Stimulated activated naive CD8-positive, alpha-beta T cell treated with anti-CD3 and anti-CD28 coated beads, Interleukin-15, Interleukin-2, amounts not matched to agents 100 ng/mL and 50 ng/mL, for 24 hours (primary cell): Measurements from ENCODE around the gene DNAJC6.

Experiments used
- H3K27ac Mint-ChIP-seq: one replicate; pipeline ENCODE4 v1.8.0; 2021; ENCODE audit warnings: mild to moderate bottlenecking, mixed read lengths
- H3K27me3 Mint-ChIP-seq: one replicate; pipeline ENCODE4 v1.8.0; 2021; ENCODE audit warnings: mixed read lengths
- H3K36me3 Mint-ChIP-seq: one replicate; pipeline ENCODE4 v1.8.0; 2021; ENCODE audit warnings: low read depth, mixed read lengths
- H3K4me1 Mint-ChIP-seq: one replicate; pipeline ENCODE4 v1.8.0; 2021; ENCODE audit warnings: low read depth, mixed read lengths
- H3K4me3 Mint-ChIP-seq: one replicate; pipeline ENCODE4 v1.8.0; 2021; ENCODE audit warnings: mild to moderate bottlenecking, mixed read lengths
- H3K9me3 Mint-ChIP-seq: one replicate; pipeline ENCODE4 v1.8.0; 2021; ENCODE audit warnings: mixed read lengths

Gene DNAJC6

GRCh38 chr1:65393928-65394327 is 84.6 kb downstream of the DNAJC6 start:
- no peak overlapping the region for H3K4me3 Mint-ChIP-seq
- H3K4me1 Mint-ChIP-seq = peaks cover 38% of the 10 kb centered on the region

GRCh38 chr1:65395887-65396612 is 86.7 kb downstream of the DNAJC6 start:
- Mint-ChIP-seq H3K4me1 (peaks cover 34% of the 10 kb centered on the region), H3K36me3 (no peaks in the 10 kb centered on the region), H3K27ac (peak overlapping the region; percentile 26), H3K9me3 (no peaks in the 10 kb centered on the region), H3K4me3 (no peak overlapping the region), H3K27me3 (no peaks in the 10 kb centered on the region)

More at GRCh38 chr1:65393928-65394327, 84.6 kb downstream of the DNAJC6 start:
- Mint-ChIP-seq H3K9me3 (no peaks in the 10 kb centered on the region), H3K36me3 (no peaks in the 10 kb centered on the region), H3K27me3 (no peaks in the 10 kb centered on the region), H3K27ac (peak overlapping the region; percentile 17)

GRCh38 chr1:65398083-65398482 is 88.7 kb downstream of the DNAJC6 start:
- H3K36me3 Mint-ChIP-seq = no peaks in the 10 kb centered on the region
- H3K27ac Mint-ChIP-seq = no peak overlapping the region
- H3K27me3 Mint-ChIP-seq = no peaks in the 10 kb centered on the region
- H3K4me1 Mint-ChIP-seq = peaks cover 30% of the 10 kb centered on the region
- no peak overlapping the region for H3K4me3 Mint-ChIP-seq
- H3K9me3 Mint-ChIP-seq = no peaks in the 10 kb centered on the region

- Mint-ChIP-seq H3K4me3 (no peak overlapping the region), H3K27me3 (no peaks in the 10 kb centered on the region), H3K36me3 (no peaks in the 10 kb centered on the region), H3K4me1 (peaks cover 22% of the 10 kb centered on the region), H3K9me3 (no peaks in the 10 kb centered on the region), H3K27ac (no peak overlapping the region)
Measured at GRCh38 chr1:65399003-65399402, 89.7 kb downstream of the DNAJC6 start.

- H3K27me3 Mint-ChIP-seq = no peaks in the 10 kb centered on the region
- H3K36me3 Mint-ChIP-seq = peaks cover 3% of the 10 kb centered on the region
- H3K4me3 Mint-ChIP-seq = no peak overlapping the region
- no peak overlapping the region for H3K27ac Mint-ChIP-seq
- no peaks in the 10 kb centered on the region for H3K9me3 Mint-ChIP-seq
- peaks cover 4% of the 10 kb centered on the region for H3K4me1 Mint-ChIP-seq
Measured at GRCh38 chr1:65401612-65402011, 92.3 kb downstream of the DNAJC6 start.

GRCh38 chr1:65404941-65405340 is 95.6 kb downstream of the DNAJC6 start:
- Mint-ChIP-seq H3K27me3 (peaks cover 4% of the 10 kb centered on the region), H3K36me3 (peaks cover 18% of the 10 kb centered on the region), H3K9me3 (peaks cover 4% of the 10 kb centered on the region), H3K4me1 (no peaks in the 10 kb centered on the region), H3K4me3 (no peak overlapping the region), H3K27ac (no peak overlapping the region)

GRCh38 chr1:65407877-65408276 is 98.5 kb downstream of the DNAJC6 start:
- no peaks in the 10 kb centered on the region for H3K4me1 Mint-ChIP-seq
- no peak overlapping the region for H3K27ac Mint-ChIP-seq
- H3K9me3 Mint-ChIP-seq = peaks cover 4% of the 10 kb centered on the region
- H3K36me3 Mint-ChIP-seq = peaks cover 20% of the 10 kb centered on the region
- peaks cover 12% of the 10 kb centered on the region for H3K27me3 Mint-ChIP-seq
- H3K4me3 Mint-ChIP-seq = no peak overlapping the region

GRCh38 chr1:65409314-65409713 is 100.0 kb downstream of the DNAJC6 start:
- H3K27ac Mint-ChIP-seq = no peak overlapping the region
- no peaks in the 10 kb centered on the region for H3K4me1 Mint-ChIP-seq
- no peak overlapping the region for H3K4me3 Mint-ChIP-seq
- peaks cover 20% of the 10 kb centered on the region for H3K36me3 Mint-ChIP-seq
- H3K9me3 Mint-ChIP-seq = peaks cover 4% of the 10 kb centered on the region
- peaks cover 12% of the 10 kb centered on the region for H3K27me3 Mint-ChIP-seq

- Mint-ChIP-seq H3K27me3 (peaks cover 12% of the 10 kb centered on the region), H3K9me3 (peaks cover 4% of the 10 kb centered on the region), H3K4me3 (no peak overlapping the region), H3K27ac (no peak overlapping the region), H3K4me1 (no peaks in the 10 kb centered on the region), H3K36me3 (peaks cover 20% of the 10 kb centered on the region)
Measured at GRCh38 chr1:65409816-65410326, 100.5 kb downstream of the DNAJC6 start.

GRCh38 chr1:65412256-65412983 is 103.1 kb downstream of the DNAJC6 start:
- Mint-ChIP-seq H3K9me3 (peaks cover 4% of the 10 kb centered on the region), H3K4me3 (no peak overlapping the region), H3K4me1 (no peaks in the 10 kb centered on the region), H3K27me3 (peaks cover 12% of the 10 kb centered on the region), H3K27ac (no peak overlapping the region), H3K36me3 (peaks cover 16% of the 10 kb centered on the region)

- Mint-ChIP-seq H3K4me3 (no peak overlapping the region), H3K27ac (no peak overlapping the region), H3K9me3 (peaks cover 4% of the 10 kb centered on the region), H3K27me3 (peaks cover 12% of the 10 kb centered on the region), H3K36me3 (peaks cover 15% of the 10 kb centered on the region), H3K4me1 (no peaks in the 10 kb centered on the region)
Measured at GRCh38 chr1:65412984-65413375, 103.6 kb downstream of the DNAJC6 start.

- Mint-ChIP-seq H3K36me3 (peaks cover 6% of the 10 kb centered on the region), H3K4me1 (peaks cover 8% of the 10 kb centered on the region), H3K27ac (no peak overlapping the region), H3K4me3 (no peak overlapping the region), H3K27me3 (peaks cover 12% of the 10 kb centered on the region), H3K9me3 (peaks cover 4% of the 10 kb centered on the region)
Measured at GRCh38 chr1:65414538-65414937, 105.2 kb downstream of the DNAJC6 start.

- Mint-ChIP-seq H3K4me1 (peaks cover 13% of the 10 kb centered on the region), H3K9me3 (no peaks in the 10 kb centered on the region), H3K4me3 (no peak overlapping the region), H3K36me3 (no peaks in the 10 kb centered on the region), H3K27me3 (no peaks in the 10 kb centered on the region), H3K27ac (no peak overlapping the region)
Measured at GRCh38 chr1:65416767-65417166, 107.4 kb downstream of the DNAJC6 start.

GRCh38 chr1:65417729-65418128 is 108.4 kb downstream of the DNAJC6 start:
- H3K27ac Mint-ChIP-seq = no peak overlapping the region
- no peaks in the 10 kb centered on the region for H3K36me3 Mint-ChIP-seq
- H3K27me3 Mint-ChIP-seq = no peaks in the 10 kb centered on the region

GRCh38 chr1:65418522-65419185 is 109.3 kb downstream of the DNAJC6 start:
- no peaks in the 10 kb centered on the region for H3K27me3 Mint-ChIP-seq
- no peaks in the 10 kb centered on the region for H3K9me3 Mint-ChIP-seq
- H3K4me1 Mint-ChIP-seq = peaks cover 13% of the 10 kb centered on the region
- H3K4me3 Mint-ChIP-seq = no peak overlapping the region
- H3K36me3 Mint-ChIP-seq = no peaks in the 10 kb centered on the region
- H3K27ac Mint-ChIP-seq = no peak overlapping the region

More at GRCh38 chr1:65417729-65418128, 108.4 kb downstream of the DNAJC6 start:
- H3K9me3 Mint-ChIP-seq = no peaks in the 10 kb centered on the region
- H3K4me3 Mint-ChIP-seq = no peak overlapping the region
- peaks cover 13% of the 10 kb centered on the region for H3K4me1 Mint-ChIP-seq
